Lung (tissue), 12 donors: ENCODE results near the gene SCYGR1. TPM values are rescaled to one million over a fixed set of nuclear protein-coding genes. Genes with fewer than 3 reads are reported as not detected.

Experiments used
- ATAC-seq: fragments of 200-7000 bp; cut with Tn5 transposase; one replicate; pipeline ENCODE4 v1.9.1; 2020; ENCODE audit warnings: moderate number of reproducible peaks; ENCODE audit not compliant: insufficient read depth, low FRiP score
- DNase-seq, 3 donors: peaks; one replicate each; pipeline ENCODE4 v3.0.0-alpha.2; 2013 to 2017
- H3K27ac ChIP-seq, 2 donors: one replicate each; pipeline ENCODE4 v1.5.1; 2013; ENCODE audit warnings: mild to moderate bottlenecking in 2 of 2, moderate library complexity in 2 of 2, control low read depth in 1 of 2, inconsistent platforms in 1 of 2, low read depth in 1 of 2, low read length in 1 of 2
- H3K27me3 ChIP-seq, 3 donors: one replicate each; pipeline ENCODE4 v1.5.1; 2013; ENCODE audit warnings: low read length in 2 of 3; ENCODE audit not compliant: control insufficient read depth in 3 of 3, insufficient read depth in 3 of 3
- H3K36me3 ChIP-seq, 4 donors: one replicate each; pipeline ENCODE4 v1.5.1; 2013; ENCODE audit warnings: low read length in 4 of 4, mild to moderate bottlenecking in 1 of 4, moderate library complexity in 1 of 4; ENCODE audit not compliant: control insufficient read depth in 4 of 4, insufficient read depth in 4 of 4
- H3K4me1 ChIP-seq, 5 donors: one replicate each; pipeline ENCODE4 v1.5.1; 2013; ENCODE audit warnings: low read length in 5 of 5, mild to moderate bottlenecking in 2 of 5, moderate library complexity in 1 of 5; ENCODE audit not compliant: control insufficient read depth in 5 of 5, insufficient read depth in 5 of 5
- H3K4me3 ChIP-seq: one replicate; pipeline ENCODE4 v1.5.1; 2013; ENCODE audit warnings: mild to moderate bottlenecking, control low read depth, moderate library complexity
- H3K9ac ChIP-seq, 2 donors: one replicate each; pipeline ENCODE4 v1.5.1; 2013; ENCODE audit warnings: low read length in 2 of 2, control low read depth in 1 of 2; ENCODE audit not compliant: insufficient read depth in 1 of 2
- H3K9me3 ChIP-seq, 4 donors: one replicate each; pipeline ENCODE4 v1.5.1; 2013; ENCODE audit warnings: low read length in 3 of 4, mild to moderate bottlenecking in 1 of 4, moderate library complexity in 1 of 4; ENCODE audit not compliant: control insufficient read depth in 4 of 4, insufficient read depth in 3 of 4
- CTCF ChIP-seq: IDR thresholded peaks from 2 replicates; pipeline ENCODE4 v1.5.1; 2012; ENCODE audit warnings: mild to moderate bottlenecking; ENCODE audit errors: control extremely low read depth, extremely low read depth
- WGBS, 2 donors: extraction: QIAGEN DNeasy Blood & Tissue Kit; methylation state at CpG; one replicate each; pipeline ENCODE4 v1.1.7; 2013; 5-methylcytosine and 5-hydroxymethylcytosine counted together
- polyA plus RNA-seq, 2 donors: library from polyadenylated mRNA; stranded (reverse); fragments of 200-250 nt; gene quantifications; one replicate each; pipeline ENCODE4 v1.2.1, GENCODE V29; 2013
- total RNA-seq, 2 donors: library from RNA; depleted of rRNA in 1 of 2; stranded (reverse); fragments of >200 nt in 1 of 2; gene quantifications; one replicate each; pipeline ENCODE4 v1.2.1, GENCODE V29; 2014 to 2021
- donor health status: control.
- donor health status: control.
- donor health status: Bipolar disorder and iron deficiency.
- donor health status: healthy.
- donor health status: DM: yes; HTN: yes; CAD: no.

The SCYGR1 gene
- total and polyA plus RNA-seq, 4 donors: not detected

DNA sequence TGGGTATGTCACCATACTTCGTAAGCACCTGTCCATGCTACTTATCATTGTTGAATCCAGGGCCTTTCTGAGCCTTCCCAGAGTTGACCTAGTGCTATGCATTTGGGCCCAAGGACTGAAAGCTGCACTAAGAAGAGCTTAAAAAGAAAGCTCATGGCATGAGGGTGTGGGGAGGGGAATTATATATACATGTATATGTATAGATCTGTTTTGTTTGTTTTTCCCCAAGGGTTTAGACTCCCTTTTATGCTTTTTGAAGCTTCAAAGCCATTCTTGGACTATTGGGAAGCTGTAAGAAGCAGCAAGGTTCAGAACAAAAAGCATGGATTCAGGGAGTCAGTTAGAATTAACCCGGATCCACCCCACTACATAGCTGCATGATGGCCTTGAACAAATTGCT, 39.4 kb downstream of the SCYGR1 start:
- Histone ChIP-seq H3K27ac (no peak overlapping the region), H3K9me3 (peaks cover 0 to 2% (median 0%) of the 10 kb centered on the region in 4 donors)
- ATAC-seq: no peak

GRCh38 chr2:227347117-227347516, 40.6 kb downstream of the SCYGR1 start:
- WGBS, 2 donors: 87 to 93% methylated on average over 7 of the region's 7 CpGs
- Histone ChIP-seq H3K27ac (no peak overlapping the region), H3K27me3 (no peaks in the 10 kb centered on the region), H3K4me1 (no peaks in the 10 kb centered on the region), H3K4me3 (no peak overlapping the region), H3K9ac (no peak overlapping the region), H3K36me3 (peaks cover 4 to 15% (median 8%) of the 10 kb centered on the region in 4 donors), H3K9me3 (no peaks in the 10 kb centered on the region)
- no peak for ATAC-seq
- DNase-seq: no peak
- TF ChIP-seq CTCF: no peak

More for the DNA sequence above, 39.4 kb downstream of the SCYGR1 start:
- H3K4me1 ChIP-seq: no peaks in the 10 kb centered on the region
- H3K4me3 ChIP-seq: no peak overlapping the region
- 97 to 98% methylated on average over 2 of the region's 2 CpGs for WGBS, 2 donors
- no peak for TF ChIP-seq CTCF
- DNase-seq: no peak
- H3K36me3 ChIP-seq: peaks cover 4 to 15% (median 9%) of the 10 kb centered on the region in 4 donors
- H3K27me3 ChIP-seq: no peaks in the 10 kb centered on the region
- no peak overlapping the region for H3K9ac ChIP-seq

GRCh38 chr2:227344231-227344630, 43.5 kb downstream of the SCYGR1 start:
- WGBS, 2 donors: 65 to 68% methylated on average over 2 of the region's 2 CpGs
- no peaks in the 10 kb centered on the region for H3K9me3 ChIP-seq
- no peak for ATAC-seq
- no peaks in the 10 kb centered on the region for H3K27me3 ChIP-seq
- H3K36me3 ChIP-seq: peaks cover 6 to 16% (median 9%) of the 10 kb centered on the region in 4 donors
- no peak overlapping the region for H3K27ac ChIP-seq
- DNase-seq: no peak
- no peak for TF ChIP-seq CTCF
- H3K9ac ChIP-seq: no peak overlapping the region
- no peak overlapping the region for H3K4me3 ChIP-seq
- H3K4me1 ChIP-seq: no peaks in the 10 kb centered on the region

GRCh38 chr2:227341553-227341952, 46.2 kb downstream of the SCYGR1 start:
- TF ChIP-seq CTCF: no peak
- H3K9me3 ChIP-seq: no peaks in the 10 kb centered on the region
- H3K36me3 ChIP-seq: peaks cover 5 to 10% (median 8%) of the 10 kb centered on the region in 4 donors
- H3K27me3 ChIP-seq: no peaks in the 10 kb centered on the region
- no peak overlapping the region for H3K4me3 ChIP-seq
- no peak overlapping the region for H3K27ac ChIP-seq
- H3K4me1 ChIP-seq: no peaks in the 10 kb centered on the region
- 85 to 88% methylated on average over 2 of the region's 2 CpGs for WGBS, 2 donors
- DNase-seq (no peak), ATAC-seq (no peak)
- H3K9ac ChIP-seq: no peak overlapping the region
